ENCODE measurements around the gene FCRLA. TPM values are rescaled to one million over a fixed set of nuclear protein-coding genes. Genes with fewer than 3 reads are reported as not detected.
"Not testable (repeated sequence)": the region's sequence is repeated elsewhere in the genome, so short reads cannot be mapped to it uniquely, and the experiment has no call there.

The FCRLA gene
- total RNA-seq, 1 experiment from 2014 or later: not detected

GRCh38 chr1:161705537-161705936 lies 1.5 kb upstream of the FCRLA start:
- DNase-seq (ENCODE audit: low spot score): no peak

GRCh38 chr1:161706113-161706481 lies 932 bp upstream of the FCRLA start:
- no peak for DNase-seq (ENCODE audit: low spot score)

- DNase-seq (ENCODE audit: low spot score): no peak
Measured at GRCh38 chr1:161707503-161707902, 474 bp downstream of the FCRLA start.

GRCh38 chr1:161709373-161709772 lies 2.3 kb downstream of the FCRLA start:
- DNase-seq (ENCODE audit: low spot score): no peak

GRCh38 chr1:161710560-161710959 lies 3.5 kb downstream of the FCRLA start:
- no peak for DNase-seq (ENCODE audit: low spot score)

- DNase-seq (ENCODE audit: low spot score): no peak
Measured at GRCh38 chr1:161718559-161719324, 11.7 kb downstream of the FCRLA start.

- DNase-seq (ENCODE audit: low spot score): no peak
Measured at GRCh38 chr1:161719325-161719611, 12.2 kb downstream of the FCRLA start.

GRCh38 chr1:161720422-161720821 lies 13.4 kb downstream of the FCRLA start:
- DNase-seq (ENCODE audit: low spot score): no peak

GRCh38 chr1:161720956-161721737 lies 14.1 kb downstream of the FCRLA start, which contains the start of gene FCRLB:
Gene FCRLB, plus strand, starts transcription at chr1:161721544. Its CDS starts 1,129 bp downstream, at chr1:161722673.
- DNase-seq (ENCODE audit: low spot score): no peak

GRCh38 chr1:161721738-161722343 lies 14.8 kb downstream of the FCRLA start:
- DNase-seq (ENCODE audit: low spot score): peak; percentile 45

- DNase-seq (ENCODE audit: low spot score): no peak
Measured at GRCh38 chr1:161722406-161722805, 15.4 kb downstream of the FCRLA start.

GRCh38 chr1:161723459-161724141 lies 16.6 kb downstream of the FCRLA start:
- DNase-seq (ENCODE audit: low spot score): no peak

- not testable (repeated sequence) for DNase-seq (ENCODE audit: low spot score)
Measured at GRCh38 chr1:161725258-161725907, 18.4 kb downstream of the FCRLA start.

GRCh38 chr1:161725908-161726472 lies 19.0 kb downstream of the FCRLA start:
- no peak for DNase-seq (ENCODE audit: low spot score)

- DNase-seq (ENCODE audit: low spot score): peak; percentile 78
Measured at GRCh38 chr1:161726473-161727255, 19.6 kb downstream of the FCRLA start.

- DNase-seq (ENCODE audit: low spot score): peak; percentile 70
Measured at GRCh38 chr1:161727256-161727924, 20.4 kb downstream of the FCRLA start.

GRCh38 chr1:161728376-161729226 lies 21.6 kb downstream of the FCRLA start:
- no peak for DNase-seq (ENCODE audit: low spot score)

- DNase-seq (ENCODE audit: low spot score): no peak
Measured at GRCh38 chr1:161730050-161730564, 23.1 kb downstream of the FCRLA start.

- no peak for DNase-seq (ENCODE audit: low spot score)
Measured at GRCh38 chr1:161731241-161731640, 24.2 kb downstream of the FCRLA start.

Measured in H4 (cell line).